Activated CD4-positive, alpha-beta memory T cell treated with anti-CD3 and anti-CD28 coated beads, Interleukin-2, amount 10 ng/mL, durations not matched to agents 7 days and 5 days (primary cell): ENCODE results near the gene WDR1. TPM values are rescaled to one million over a fixed set of nuclear protein-coding genes. Genes with fewer than 3 reads are reported as not detected.
A peak's percentile ranks its signal among the peaks of the same experiment; 100 is the strongest.

ENCODE experiments used
- CTCF ChIA-PET: fragments of 350-600 bp; sonication (Branson Sonifier 250); formaldehyde crosslinking; loops from one replicate; lab custom pipeline; 2021; ENCODE audit warnings: antibody characterized with exemption, inconsistent platforms; lab: Charles Lee
- POLR2A ChIA-PET: fragments of 350-600 bp; sonication (Branson Sonifier 250); formaldehyde crosslinking; loops from one replicate; lab custom pipeline; 2021; ENCODE audit warnings: antibody characterized with exemption; lab: Charles Lee
- DNase-seq: peaks from one replicate; pipeline ENCODE4 v3.0.0-alpha.2; 2020
- H3K27ac Mint-ChIP-seq: one replicate; pipeline ENCODE4 v1.8.0; 2021; ENCODE audit warnings: mild to moderate bottlenecking, mixed read lengths
- H3K27me3 Mint-ChIP-seq: one replicate; pipeline ENCODE4 v1.8.0; 2021; ENCODE audit warnings: mixed read lengths
- H3K36me3 Mint-ChIP-seq: one replicate; pipeline ENCODE4 v1.8.0; 2021; ENCODE audit warnings: low read depth, mixed read lengths
- H3K4me1 Mint-ChIP-seq: one replicate; pipeline ENCODE4 v1.8.0; 2021; ENCODE audit warnings: mixed read lengths
- H3K4me3 Mint-ChIP-seq: one replicate; pipeline ENCODE4 v1.8.0; 2021; ENCODE audit warnings: mild to moderate bottlenecking, mixed read lengths
- H3K9me3 Mint-ChIP-seq: one replicate; pipeline ENCODE4 v1.8.0; 2021; ENCODE audit warnings: mixed read lengths
- total RNA-seq, 2 experiments: library from RNA; stranded (reverse); gene quantifications; one replicate each; pipeline ENCODE4 v1.2.3, GENCODE V29; 2021

Gene WDR1
- total RNA-seq, 2 experiments from 2014 or later: 463 to 465 TPM

- Mint-ChIP-seq H3K36me3 (peaks cover 94% of the 10 kb centered on the region), H3K9me3 (no peaks in the 10 kb centered on the region)
These were observed 13.9 kb downstream of the WDR1 start for GRCh38 chr4:10102474-10103332.

GRCh38 chr4:10101671-10102473, 14.7 kb downstream of the WDR1 start:
- Mint-ChIP-seq H3K27me3 (no peaks in the 10 kb centered on the region), H3K27ac (peak overlapping the region; percentile 95), H3K36me3 (peaks cover 95% of the 10 kb centered on the region), H3K4me1 (peaks cover 99% of the 10 kb centered on the region), H3K9me3 (no peaks in the 10 kb centered on the region), H3K4me3 (no peak overlapping the region)
- no peak for DNase-seq
- ChIA-PET POLR2A (interaction anchor here (21.9 to 23.4 kb wide), 2 partner anchors 4 to 10 kb away, joined by 503 read pairs; partner anchors contain the start of gene WDR1), CTCF (interaction anchor here (1.4 kb wide), 1 partner anchor 15 kb away, joined by 3 read pairs; no protein-coding TSS in a partner anchor)

More at GRCh38 chr4:10102474-10103332, 13.9 kb downstream of the WDR1 start:
- Mint-ChIP-seq H3K4me1 (peaks cover 99% of the 10 kb centered on the region), H3K4me3 (no peak overlapping the region), H3K27me3 (no peaks in the 10 kb centered on the region), H3K27ac (peak overlapping the region; percentile 95)
- ChIA-PET CTCF (interaction anchor here (1.4 kb wide), 1 partner anchor 15 kb away, joined by 3 read pairs; no protein-coding TSS in a partner anchor), POLR2A (interaction anchor here (1.1 to 23.4 kb wide), 3 partner anchors 5 to 355 kb away, joined by 3 to 503 read pairs (median 503); partner anchors contain the start of genes WDR1 and ZNF518B)
- no peak for DNase-seq

GRCh38 chr4:10100734-10101216, 15.8 kb downstream of the WDR1 start:
- Mint-ChIP-seq H3K4me3 (peak overlapping the region; percentile 24), H3K36me3 (peaks cover 95% of the 10 kb centered on the region)

GRCh38 chr4:10099499-10100325, 16.9 kb downstream of the WDR1 start:
- Mint-ChIP-seq H3K9me3 (no peaks in the 10 kb centered on the region), H3K27me3 (no peaks in the 10 kb centered on the region), H3K4me1 (peaks cover 99% of the 10 kb centered on the region), H3K27ac (peak overlapping the region; percentile 95), H3K4me3 (peak overlapping the region; percentile 30), H3K36me3 (peaks cover 94% of the 10 kb centered on the region)
- POLR2A ChIA-PET: interaction anchor here (1.3 to 23.4 kb wide), 2 partner anchors 13 to 83 kb away, joined by 3 to 503 read pairs; partner anchors contain the start of gene WDR1
- CTCF ChIA-PET: interaction anchor here (1.2 kb wide), 1 partner anchor 37 kb away, joined by 3 read pairs; no protein-coding TSS in a partner anchor
- DNase-seq: peak; percentile 39

More at GRCh38 chr4:10100734-10101216, 15.8 kb downstream of the WDR1 start:
- Mint-ChIP-seq H3K27ac (peak overlapping the region; percentile 95), H3K4me1 (peaks cover 99% of the 10 kb centered on the region), H3K9me3 (no peaks in the 10 kb centered on the region), H3K27me3 (no peaks in the 10 kb centered on the region)
- DNase-seq: peak; percentile 38
- POLR2A ChIA-PET: interaction anchor here (23.4 kb wide), 1 partner anchor 12 kb away, joined by 503 read pairs; the partner anchor contains the start of gene WDR1
- CTCF ChIA-PET: no interaction called here

GRCh38 chr4:10098780-10099160, 17.8 kb downstream of the WDR1 start:
- Mint-ChIP-seq H3K36me3 (peaks cover 91% of the 10 kb centered on the region), H3K27me3 (no peaks in the 10 kb centered on the region), H3K4me1 (peaks cover 99% of the 10 kb centered on the region), H3K27ac (peak overlapping the region; percentile 95), H3K4me3 (peak overlapping the region; percentile 30), H3K9me3 (no peaks in the 10 kb centered on the region)
- CTCF ChIA-PET: no interaction called here
- DNase-seq: peak; percentile 61
- POLR2A ChIA-PET: interaction anchor here (1.3 to 23.4 kb wide), 2 partner anchors 14 to 84 kb away, joined by 3 to 503 read pairs; partner anchors contain the start of gene WDR1

GRCh38 chr4:10097906-10098779, 18.5 kb downstream of the WDR1 start:
- peak overlapping the region; percentile 30 for H3K4me3 Mint-ChIP-seq
- POLR2A ChIA-PET: interaction anchor here (1.1 to 23.4 kb wide), 3 partner anchors 11 to 84 kb away, joined by 3 to 503 read pairs (median 3); partner anchors contain the start of gene WDR1
- no peaks in the 10 kb centered on the region for H3K9me3 Mint-ChIP-seq
- CTCF ChIA-PET: interaction anchor here (4.0 kb wide), 1 partner anchor 19 kb away, joined by 26 read pairs; the partner anchor contains the start of gene WDR1
- peaks cover 100% of the 10 kb centered on the region for H3K4me1 Mint-ChIP-seq
- no peaks in the 10 kb centered on the region for H3K27me3 Mint-ChIP-seq
- DNase-seq: no peak
- H3K27ac Mint-ChIP-seq: peak overlapping the region; percentile 95
- H3K36me3 Mint-ChIP-seq: peaks cover 93% of the 10 kb centered on the region

- peaks cover 100% of the 10 kb centered on the region for H3K4me1 Mint-ChIP-seq
- H3K27me3 Mint-ChIP-seq: no peaks in the 10 kb centered on the region
- H3K4me3 Mint-ChIP-seq: peak overlapping the region; percentile 6
- peaks cover 93% of the 10 kb centered on the region for H3K36me3 Mint-ChIP-seq
- CTCF ChIA-PET: interaction anchor here (1.5 to 4.0 kb wide), 3 partner anchors 9 to 20 kb away, joined by 3 to 26 read pairs (median 9); partner anchors contain the start of gene WDR1
- no peaks in the 10 kb centered on the region for H3K9me3 Mint-ChIP-seq
- POLR2A ChIA-PET: interaction anchor here (1.1 to 23.4 kb wide), 4 partner anchors 10 to 84 kb away, joined by 3 to 503 read pairs (median 6); partner anchors contain the start of gene WDR1
- DNase-seq: no peak
- peak overlapping the region; percentile 95 for H3K27ac Mint-ChIP-seq
These were observed 19.6 kb downstream of the WDR1 start for GRCh38 chr4:10096978-10097335.

GRCh38 chr4:10096201-10096977, 20.2 kb downstream of the WDR1 start:
- peaks cover 97% of the 10 kb centered on the region for H3K4me1 Mint-ChIP-seq
- H3K36me3 Mint-ChIP-seq: peaks cover 93% of the 10 kb centered on the region
- peak overlapping the region; percentile 6 for H3K4me3 Mint-ChIP-seq
- DNase-seq: peak; percentile 90
- peak overlapping the region; percentile 95 for H3K27ac Mint-ChIP-seq
- ChIA-PET CTCF (interaction anchor here (0.5 to 4.0 kb wide), 9 partner anchors 10 to 1369 kb away, joined by 3 to 26 read pairs (median 4); partner anchors contain the start of gene WDR1), POLR2A (interaction anchor here (0.7 to 23.4 kb wide), 10 partner anchors 9 to 271 kb away, joined by 3 to 503 read pairs (median 4); partner anchors contain the start of gene WDR1)
- H3K9me3 Mint-ChIP-seq: no peaks in the 10 kb centered on the region
- H3K27me3 Mint-ChIP-seq: no peaks in the 10 kb centered on the region

- peak overlapping the region; percentile 9 for H3K4me3 Mint-ChIP-seq
- no peaks in the 10 kb centered on the region for H3K27me3 Mint-ChIP-seq
- H3K9me3 Mint-ChIP-seq: no peaks in the 10 kb centered on the region
- POLR2A ChIA-PET: interaction anchor here (0.7 to 23.4 kb wide), 9 partner anchors 8 to 270 kb away, joined by 3 to 503 read pairs (median 4); partner anchors contain the start of gene WDR1
- CTCF ChIA-PET: interaction anchor here (0.6 to 4.0 kb wide), 8 partner anchors 11 to 1370 kb away, joined by 3 to 26 read pairs (median 4); partner anchors contain the start of gene WDR1
- H3K36me3 Mint-ChIP-seq: peaks cover 93% of the 10 kb centered on the region
- H3K4me1 Mint-ChIP-seq: peaks cover 93% of the 10 kb centered on the region
- DNase-seq: peak; percentile 50
- H3K27ac Mint-ChIP-seq: peak overlapping the region; percentile 95
These were observed 21.2 kb downstream of the WDR1 start for GRCh38 chr4:10095296-10095991.
